Psoas muscle (tissue), 8 donors: ENCODE measurements around the gene IDUA. TPM values are rescaled to one million over a fixed set of nuclear protein-coding genes. Genes with fewer than 3 reads are reported as not detected.

Source experiments
- ATAC-seq, 4 donors: fragments of 200-7000 bp; cut with Tn5 transposase; one replicate each; pipeline ENCODE4 v1.9.1; 2020; ENCODE audit warnings: moderate library complexity in 3 of 4, mild to moderate bottlenecking in 2 of 4
- DNase-seq, 2 donors: peaks; one replicate each; pipeline ENCODE4 v3.0.0-alpha.2; 2020
- H3K27ac ChIP-seq: fragments of 200-600 bp; one replicate; pipeline ENCODE4 v1.8.0; 2022
- H3K27me3 ChIP-seq, 3 donors: fragments of 200-600 bp in 1 of 3; one replicate each; pipeline versions ENCODE4 v1.6.1 to v1.8.0; 2013 to 2022; ENCODE audit warnings: low read length in 2 of 3, mild to moderate bottlenecking in 2 of 3, moderate library complexity in 1 of 3; ENCODE audit not compliant: insufficient read depth in 3 of 3
- H3K36me3 ChIP-seq, 2 donors: fragments of 200-600 bp in 1 of 2; one replicate each; pipeline versions ENCODE4 v1.6.1 to v1.8.0; 2013 to 2022; ENCODE audit warnings: low read depth in 1 of 2, mild to moderate bottlenecking in 1 of 2, moderate library complexity in 1 of 2; ENCODE audit not compliant: insufficient read depth in 1 of 2
- H3K4me1 ChIP-seq: fragments of 200-600 bp; one replicate; pipeline ENCODE4 v1.8.0; 2022
- H3K4me3 ChIP-seq: fragments of 200-600 bp; one replicate; pipeline ENCODE4 v1.8.0; 2022; ENCODE audit warnings: mild to moderate bottlenecking
- H3K9me3 ChIP-seq: fragments of 200-600 bp; one replicate; pipeline ENCODE4 v1.8.0; 2022
- WGBS, 3 donors: extraction: QIAGEN DNeasy Blood & Tissue Kit; methylation state at CpG; one replicate each; pipeline versions ENCODE4 v1.1.6 to v1.1.7; 2013; 5-methylcytosine and 5-hydroxymethylcytosine counted together
- intact Hi-C, 2 donors: fragments of 100-400 bp; cut with DNase I; formaldehyde crosslinking; loops; one replicate each; pipeline versions ENCODE4 v1.11.0 to v1.14.2; 2022
- polyA plus RNA-seq, 3 donors: library from polyadenylated mRNA; stranded (reverse); fragments of 200-250 nt; gene quantifications; one replicate each; pipeline ENCODE4 v1.2.3, GENCODE V29; 2013
- total RNA-seq, 4 donors: library from RNA; stranded (reverse); fragmentation: NEBNext Ultra II Directional in 2 of 4; extraction: Animal tissue kit (Norgen Biotek cat#: 25700) in 2 of 4; gene quantifications; one replicate each; pipeline versions ENCODE4 v1.2.1 to v1.2.4, GENCODE V29; 2021 to 2023
- TF ChIP-seq, protein P1 (sequence below): fragments of 200-600 bp; IDR thresholded peaks from one replicate; pipeline ENCODE4 v1.8.0; 2022; ENCODE audit warnings: antibody characterized with exemption
- donor health status: healthy with polysubstance abuse.
- donor health status: DM: no; HTN: no; CAD: no; lungs with moderate emphysema.
- donor health status: Bipolar disorder and iron deficiency.
- donor health status: healthy.
- donor health status: DM: yes; HTN: yes; CAD: no.
- donor health status: DM: no; HTN: no; CAD: no.
- donor health status: DM: no; HTN: no; CAD: no.
- donor health status: DM: yes; HTN: yes; CAD: no.

The IDUA gene
- total and polyA plus RNA-seq, 7 donors, result 1.3 to 6.0 (median 5.1) TPM

DNA sequence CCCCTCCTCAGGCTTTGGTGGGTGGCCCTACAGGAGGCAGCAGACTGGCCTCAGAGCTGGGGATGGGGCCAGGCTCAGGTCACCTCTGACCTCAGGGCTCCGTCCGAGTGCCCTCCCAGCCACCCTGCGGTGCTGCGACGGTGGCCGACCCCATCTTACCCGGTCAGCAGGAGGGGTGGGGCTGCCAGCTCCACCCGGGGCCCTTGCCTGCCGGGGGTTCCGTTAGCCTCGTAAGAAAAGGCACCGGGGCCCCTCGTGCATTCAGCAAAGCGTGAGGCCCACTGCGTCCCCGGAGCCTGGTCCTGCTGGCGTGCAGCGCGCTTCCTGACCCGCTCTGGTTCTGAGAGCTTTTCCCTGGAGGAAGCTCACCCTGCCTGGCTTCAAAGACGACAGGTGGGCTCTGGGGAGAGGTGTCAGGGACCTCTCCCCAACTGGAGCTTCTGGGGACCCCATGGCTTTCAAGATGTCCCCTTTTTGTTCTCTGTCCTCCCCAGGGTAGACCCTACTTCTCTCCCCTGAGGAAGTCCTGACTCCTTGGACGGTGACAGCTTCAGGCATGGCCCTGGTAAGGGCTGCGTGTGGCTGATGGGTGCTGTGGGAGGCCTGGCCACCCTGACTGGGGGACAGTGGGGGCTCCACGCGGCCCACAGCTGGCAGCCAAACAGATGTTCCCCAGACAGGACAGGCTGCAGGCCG lies 40.5 kb downstream of the IDUA start:
- Histone ChIP-seq H3K27me3 (peaks cover 0 to 28% (median 5%) of the 10 kb centered on the region in 3 donors), H3K36me3 (no peaks in the 10 kb centered on the region), H3K9me3 (no peaks in the 10 kb centered on the region), H3K27ac (no peak overlapping the region), H3K4me1 (no peaks in the 10 kb centered on the region), H3K4me3 (no peak overlapping the region)
- ATAC-seq, result no peak
- WGBS, 3 donors, result 67 to 73% (median 72%) methylated on average over 24 to 26 of the region's 26 CpGs
- TF ChIP-seq, protein P1, sequence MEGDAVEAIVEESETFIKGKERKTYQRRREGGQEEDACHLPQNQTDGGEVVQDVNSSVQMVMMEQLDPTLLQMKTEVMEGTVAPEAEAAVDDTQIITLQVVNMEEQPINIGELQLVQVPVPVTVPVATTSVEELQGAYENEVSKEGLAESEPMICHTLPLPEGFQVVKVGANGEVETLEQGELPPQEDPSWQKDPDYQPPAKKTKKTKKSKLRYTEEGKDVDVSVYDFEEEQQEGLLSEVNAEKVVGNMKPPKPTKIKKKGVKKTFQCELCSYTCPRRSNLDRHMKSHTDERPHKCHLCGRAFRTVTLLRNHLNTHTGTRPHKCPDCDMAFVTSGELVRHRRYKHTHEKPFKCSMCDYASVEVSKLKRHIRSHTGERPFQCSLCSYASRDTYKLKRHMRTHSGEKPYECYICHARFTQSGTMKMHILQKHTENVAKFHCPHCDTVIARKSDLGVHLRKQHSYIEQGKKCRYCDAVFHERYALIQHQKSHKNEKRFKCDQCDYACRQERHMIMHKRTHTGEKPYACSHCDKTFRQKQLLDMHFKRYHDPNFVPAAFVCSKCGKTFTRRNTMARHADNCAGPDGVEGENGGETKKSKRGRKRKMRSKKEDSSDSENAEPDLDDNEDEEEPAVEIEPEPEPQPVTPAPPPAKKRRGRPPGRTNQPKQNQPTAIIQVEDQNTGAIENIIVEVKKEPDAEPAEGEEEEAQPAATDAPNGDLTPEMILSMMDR, result no peak
- no peak for DNase-seq
- intact Hi-C loops, result no loop called here

DNA sequence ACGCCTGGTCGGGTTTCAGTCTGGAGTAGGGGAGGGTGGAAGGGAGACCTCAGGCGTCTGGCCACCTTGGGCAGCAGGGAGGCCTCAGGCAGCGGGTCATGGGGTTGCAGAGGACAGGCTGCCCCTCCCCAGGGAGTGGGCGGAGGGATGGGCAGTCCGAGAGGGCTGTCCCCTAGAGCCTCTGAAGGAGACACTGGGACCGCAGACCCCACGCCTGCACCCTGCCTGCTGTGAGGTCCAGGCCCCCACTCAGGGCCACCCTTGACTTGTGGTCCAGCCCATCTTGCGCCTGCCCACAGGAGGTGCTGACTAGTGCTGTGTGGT lies 41.0 kb downstream of the IDUA start:
- DNase-seq (no peak), ATAC-seq (no peak)
- Histone ChIP-seq H3K27me3 (peaks cover 0 to 33% (median 7%) of the 10 kb centered on the region in 3 donors), H3K4me1 (no peaks in the 10 kb centered on the region), H3K27ac (no peak overlapping the region), H3K9me3 (no peaks in the 10 kb centered on the region), H3K4me3 (no peak overlapping the region), H3K36me3 (no peaks in the 10 kb centered on the region)
- intact Hi-C loops, result no loop called here
- TF ChIP-seq, protein P1, result no peak
- WGBS, 3 donors, result 60 to 68% (median 66%) methylated on average over 8 to 9 of the region's 9 CpGs

DNA sequence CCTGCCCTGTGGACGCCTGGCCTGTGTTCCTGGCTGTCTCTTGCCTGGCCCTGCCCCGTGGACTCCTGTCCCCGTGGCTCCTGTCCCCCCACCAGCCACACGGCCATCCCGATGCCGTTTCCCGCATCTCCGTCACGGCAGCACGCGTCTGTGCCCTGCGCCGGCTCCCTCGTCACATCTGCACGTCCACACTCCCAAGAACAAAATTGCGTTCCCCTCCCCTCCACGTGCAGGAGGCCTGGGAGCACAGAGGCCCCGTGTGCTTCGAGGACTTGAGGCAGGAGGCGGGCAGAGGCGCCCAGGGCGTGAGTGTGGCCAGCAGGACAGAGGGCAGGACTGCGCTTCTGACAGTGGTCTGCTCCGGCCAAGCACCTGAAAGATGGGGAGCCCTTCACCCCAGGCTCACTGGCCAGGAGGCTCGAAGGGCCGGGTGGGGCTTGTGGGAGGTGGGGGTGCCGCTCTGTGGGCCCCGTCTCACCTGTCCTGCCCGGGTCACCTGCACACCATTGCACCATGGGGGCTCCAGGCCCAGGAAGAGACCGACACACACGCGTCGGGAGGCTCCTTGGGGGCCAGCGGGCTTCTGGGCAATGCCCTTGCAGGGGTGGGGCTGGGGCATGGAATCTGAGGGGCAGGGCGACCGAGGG lies 41.9 kb downstream of the IDUA start:
- 80 to 87% (median 82%) methylated on average over 32 to 36 of the region's 36 CpGs for WGBS, 3 donors
- Histone ChIP-seq H3K4me3 (no peak overlapping the region), H3K36me3 (no peaks in the 10 kb centered on the region), H3K27me3 (peaks cover 0 to 41% (median 10%) of the 10 kb centered on the region in 3 donors), H3K9me3 (no peaks in the 10 kb centered on the region), H3K27ac (no peak overlapping the region), H3K4me1 (no peaks in the 10 kb centered on the region)
- DNase-seq (no peak), ATAC-seq (no peak)
- TF ChIP-seq, protein P1, result no peak
- intact Hi-C loops, result no loop called here

DNA sequence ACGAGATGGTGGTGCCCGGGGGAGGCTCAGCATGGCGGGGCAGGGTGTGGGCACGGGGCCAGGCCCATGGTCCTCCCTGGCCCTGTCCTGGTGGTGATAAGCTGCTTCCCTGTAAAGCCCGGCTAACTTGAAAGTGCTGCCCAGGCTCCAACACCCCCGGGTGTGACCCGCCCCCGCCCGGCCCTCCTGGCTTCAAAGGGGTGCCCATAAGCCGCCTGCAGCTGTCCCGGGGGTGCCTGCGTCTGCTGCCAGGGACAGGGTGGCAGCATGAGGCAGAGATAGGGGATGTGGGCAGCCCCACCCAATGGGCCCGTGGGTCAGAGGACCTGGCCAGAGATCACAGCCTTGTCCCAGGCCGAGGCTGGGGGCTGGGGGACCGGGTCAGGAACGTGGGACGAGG lies 42.7 kb downstream of the IDUA start:
- intact Hi-C loops, result no loop called here
- DNase-seq, result no peak

More for the DNA sequence above, 42.7 kb downstream of the IDUA start:
- Histone ChIP-seq H3K27ac (no peak overlapping the region), H3K36me3 (no peaks in the 10 kb centered on the region), H3K27me3 (peaks cover 0 to 48% (median 18%) of the 10 kb centered on the region in 3 donors), H3K4me1 (no peaks in the 10 kb centered on the region), H3K4me3 (no peak overlapping the region), H3K9me3 (no peaks in the 10 kb centered on the region)
- ATAC-seq, result no peak
- 39 to 44% (median 42%) methylated on average over 13 to 17 of the region's 17 CpGs for WGBS, 3 donors
- TF ChIP-seq, protein P1, result no peak
